Activated CD4-positive, alpha-beta T cell treated with anti-CD3 and anti-CD28 coated beads for 24 hours (primary cell): Measurements from ENCODE around the gene MTERF1.

Source experiments
- DNase-seq, 2 donors: peaks; one replicate each; pipeline ENCODE4 v3.0.0-alpha.2; 2020; ENCODE audit warnings: low read depth in 2 of 2

Gene MTERF1

DNA sequence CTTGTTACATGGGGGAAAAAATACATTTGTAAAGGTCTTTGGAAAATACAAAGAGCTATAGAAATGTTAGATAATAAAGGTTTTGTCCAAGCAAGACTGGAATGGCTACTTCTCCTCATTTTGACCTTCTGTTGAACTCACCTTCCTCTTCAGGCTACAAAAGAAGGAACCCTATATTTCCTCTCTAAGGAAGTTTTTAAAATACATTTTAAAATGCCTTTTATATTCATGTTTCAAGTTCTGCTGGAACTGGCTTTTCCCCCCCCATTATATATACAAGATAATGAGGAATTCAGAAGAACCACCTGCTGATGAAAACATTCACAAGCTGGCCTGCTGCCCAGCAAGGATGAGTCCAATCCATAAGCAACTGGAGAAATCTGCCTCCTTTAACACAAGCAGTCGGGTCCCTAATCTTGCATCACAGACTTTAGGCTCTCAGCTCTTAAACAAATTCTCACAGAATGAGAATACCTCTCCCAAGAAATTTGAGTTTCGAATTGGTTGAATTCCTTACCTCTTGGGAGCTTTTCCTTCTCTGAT, 44.6 kb downstream of the MTERF1 start:
- DNase-seq, result no peak

DNA sequence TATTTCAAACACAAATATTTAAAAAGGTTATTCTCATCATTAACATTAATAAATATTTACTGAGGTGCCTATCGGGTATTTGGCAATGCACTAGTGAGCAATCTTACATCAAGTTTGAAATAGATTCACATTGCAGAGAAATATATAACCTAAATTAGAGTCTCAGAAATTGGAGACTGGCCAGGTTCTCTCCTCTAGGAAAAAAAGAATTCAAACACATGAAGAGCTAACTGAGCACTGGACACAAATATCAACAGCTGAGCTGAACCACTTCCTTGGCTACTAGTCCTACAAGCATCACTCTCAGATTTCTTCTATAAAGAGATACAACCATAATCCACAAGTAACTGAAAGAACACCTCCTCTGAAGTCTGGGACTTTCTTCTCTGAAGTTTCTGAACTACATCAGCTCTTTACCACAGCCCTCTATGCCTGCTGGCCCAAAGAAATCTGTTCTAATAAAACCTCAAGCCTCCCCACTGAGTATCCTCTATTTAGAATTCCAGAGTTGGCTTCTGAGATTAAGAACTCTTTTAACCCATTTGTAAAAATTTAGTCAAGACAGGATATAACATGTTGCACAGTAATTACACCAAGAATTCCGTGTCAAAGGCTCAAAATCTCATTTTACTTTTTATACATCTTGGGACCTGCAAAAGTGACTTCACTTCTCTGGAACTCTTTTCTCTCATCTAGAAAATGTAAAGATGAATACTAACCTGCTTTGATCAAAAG, 45.2 kb downstream of the MTERF1 start:
- no peak for DNase-seq

DNA sequence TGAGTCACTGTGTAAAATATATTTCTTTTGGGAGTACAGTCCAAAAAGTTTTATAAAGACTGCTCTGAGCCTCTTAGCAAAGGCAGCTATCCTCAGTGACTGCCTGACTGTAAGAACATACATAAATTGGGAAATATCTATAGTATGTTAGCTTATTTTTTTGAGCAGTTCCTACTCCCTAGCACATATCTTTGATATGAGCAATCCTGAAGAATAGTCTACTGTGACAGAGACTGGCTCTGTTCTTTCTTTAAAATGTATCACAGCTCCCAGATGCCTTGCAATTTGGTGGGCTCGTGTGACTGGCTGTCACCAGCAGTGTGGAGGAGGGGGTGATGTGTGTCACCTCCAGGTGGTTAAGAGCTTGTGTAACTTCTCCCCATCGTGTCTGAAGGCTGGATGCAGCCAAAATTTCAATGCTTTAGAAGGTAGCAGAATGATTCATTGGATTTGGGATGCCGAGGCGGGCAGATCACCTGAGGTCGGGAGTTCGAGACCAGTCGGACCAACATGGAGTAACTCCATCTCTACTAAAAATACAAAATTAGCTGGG, 47.9 kb downstream of the MTERF1 start:
- DNase-seq, result no peak

DNA sequence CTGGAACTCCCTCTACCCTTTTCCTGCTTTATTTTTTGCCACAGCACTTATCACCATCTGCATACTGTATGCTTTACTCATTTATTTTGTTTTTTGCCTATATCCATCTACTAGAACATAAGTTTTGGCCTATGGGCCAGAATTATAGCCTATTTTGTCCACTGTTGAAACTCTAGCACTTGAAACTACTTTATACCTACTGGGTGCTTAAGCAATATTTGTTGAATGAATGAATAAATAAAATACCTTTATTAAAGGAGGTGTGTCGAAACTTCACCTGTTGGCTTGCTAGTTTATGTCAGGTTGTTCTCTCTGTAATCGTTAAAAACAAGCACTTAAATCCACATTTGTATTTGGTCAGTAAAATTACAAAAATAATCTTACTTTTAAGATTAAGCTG, 53.3 kb downstream of the MTERF1 start:
- no peak for DNase-seq

DNA sequence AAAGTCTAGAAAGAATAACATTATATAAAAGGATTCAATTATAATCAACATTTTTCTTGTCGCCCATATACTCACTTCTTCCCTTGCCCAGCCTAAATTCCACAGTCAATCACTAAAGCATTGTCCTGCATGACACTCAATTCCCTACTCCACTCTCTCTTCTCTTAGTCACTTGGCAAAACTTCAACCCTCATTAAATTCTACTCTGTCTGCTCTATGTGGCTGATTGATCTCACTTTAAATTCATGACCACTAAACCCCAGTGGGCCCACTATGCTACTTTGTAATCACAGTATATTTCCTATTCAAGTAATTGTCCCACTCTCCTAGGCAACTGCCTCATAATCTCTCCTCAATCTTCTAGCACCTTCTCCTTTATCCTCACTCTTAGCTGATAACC, 54.1 kb downstream of the MTERF1 start:
- DNase-seq, result no peak

DNA sequence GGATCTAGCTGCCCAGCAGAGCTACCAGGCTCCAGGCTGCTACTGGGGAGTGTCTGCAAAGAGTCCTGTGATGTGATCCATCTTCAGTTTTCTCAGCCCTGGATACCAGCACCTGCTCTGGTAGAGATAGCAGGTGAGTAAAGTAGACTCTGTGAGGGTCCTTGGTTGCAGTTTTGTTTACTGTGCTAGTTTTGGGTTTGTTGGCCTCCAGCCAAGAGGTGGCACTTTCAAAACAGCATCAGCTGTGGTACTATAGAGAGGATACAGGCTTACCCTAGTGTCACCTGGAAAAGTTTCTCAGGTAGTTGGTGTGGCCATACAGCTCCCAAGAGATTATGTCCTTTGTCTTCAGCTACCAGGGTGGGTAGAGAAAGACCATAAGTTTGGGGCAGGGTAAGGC, 56.3 kb downstream of the MTERF1 start:
- DNase-seq, result no peak
